Nucleus accumbens (tissue), 56 donors: Measurements from ENCODE around the gene CIDEC.
"Not testable (repeated sequence)": the region's sequence is repeated elsewhere in the genome, so short reads cannot be mapped to it uniquely, and the experiment has no call there.

ENCODE experiments used
- DNase-seq, 56 donors: peaks; one replicate each; lab custom pipeline; 2025; lab: John Stamatoyannopoulos, UW

Gene CIDEC

DNA sequence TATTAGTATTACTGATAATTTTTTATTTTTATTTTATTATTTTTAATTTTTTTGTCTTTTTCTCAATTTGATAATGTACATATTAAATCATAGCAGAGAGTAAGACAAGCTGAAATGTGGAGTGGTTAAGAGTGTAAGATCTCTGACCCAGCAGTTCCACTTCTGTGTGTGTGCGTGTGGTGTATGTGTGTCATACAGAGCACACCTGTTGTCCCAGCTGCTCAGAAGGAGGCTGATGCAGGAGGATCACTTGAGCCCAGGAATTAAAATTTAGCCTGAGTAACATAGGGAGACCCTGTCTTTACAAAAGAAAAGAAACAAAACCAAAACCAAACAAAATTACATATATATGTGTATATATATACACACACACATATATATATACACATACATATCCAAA, 1.4 kb upstream of the CIDEC start:
- no peak for DNase-seq

DNA sequence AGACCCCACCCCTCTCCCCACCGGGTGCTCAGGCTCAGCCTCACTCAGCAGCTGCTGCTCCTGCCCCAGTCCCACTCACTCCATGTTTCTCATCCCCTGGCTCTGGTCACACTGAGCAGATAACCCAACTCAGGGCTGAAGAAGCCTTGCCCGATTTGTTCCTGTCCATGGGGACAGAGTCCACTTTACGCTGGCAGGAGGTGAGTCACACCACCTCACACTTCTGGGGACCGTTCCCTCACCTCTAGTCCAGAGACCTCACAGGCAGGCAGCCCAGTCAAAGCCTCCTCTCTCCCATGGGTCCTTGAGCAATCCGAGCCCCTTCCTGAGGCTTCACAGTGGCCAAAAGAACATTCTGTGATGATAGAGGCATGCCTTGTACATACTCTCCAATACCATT, 1.4 kb downstream of the CIDEC start:
- no peak for DNase-seq

DNA sequence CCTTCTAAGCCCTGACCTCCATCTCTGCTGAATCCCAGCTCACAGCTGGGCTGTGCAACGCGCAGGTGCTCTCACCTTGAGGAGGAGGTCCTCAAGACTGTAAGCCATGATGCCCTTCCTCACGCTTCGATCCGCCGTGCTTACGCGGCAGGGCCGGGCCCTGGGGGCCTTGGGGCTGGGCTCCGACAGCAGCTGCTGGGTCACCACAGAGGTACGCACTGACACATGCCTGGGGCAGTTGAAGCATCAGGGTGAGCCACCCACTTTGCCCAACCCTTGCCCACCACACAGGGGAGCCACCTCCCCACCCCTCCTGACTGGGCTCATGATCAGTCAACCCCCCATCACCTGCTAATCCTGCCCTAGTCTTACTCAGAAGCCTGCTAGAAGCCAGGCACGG, 3.1 kb downstream of the CIDEC start:
- no peak for DNase-seq

DNA sequence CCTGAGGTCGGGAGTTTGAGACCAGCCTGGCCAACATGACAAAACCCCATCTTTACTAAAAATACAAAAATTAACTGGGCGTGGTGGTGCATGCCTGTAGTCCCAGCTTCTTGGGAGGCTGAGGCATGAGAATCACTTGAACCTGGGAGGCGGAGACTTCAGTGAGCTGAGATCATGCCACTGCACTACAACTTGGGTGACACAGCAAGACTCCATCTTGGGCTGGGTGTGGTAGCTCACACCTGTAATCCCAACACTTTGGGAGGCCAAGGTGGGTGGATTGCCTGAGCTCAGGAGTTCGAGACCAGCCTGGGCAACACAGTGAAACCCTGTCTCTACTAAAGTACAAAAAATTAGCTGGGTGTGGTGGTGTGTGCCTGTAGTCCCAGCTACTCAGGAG, 3.8 kb downstream of the CIDEC start:
- DNase-seq: not testable (repeated sequence)

DNA sequence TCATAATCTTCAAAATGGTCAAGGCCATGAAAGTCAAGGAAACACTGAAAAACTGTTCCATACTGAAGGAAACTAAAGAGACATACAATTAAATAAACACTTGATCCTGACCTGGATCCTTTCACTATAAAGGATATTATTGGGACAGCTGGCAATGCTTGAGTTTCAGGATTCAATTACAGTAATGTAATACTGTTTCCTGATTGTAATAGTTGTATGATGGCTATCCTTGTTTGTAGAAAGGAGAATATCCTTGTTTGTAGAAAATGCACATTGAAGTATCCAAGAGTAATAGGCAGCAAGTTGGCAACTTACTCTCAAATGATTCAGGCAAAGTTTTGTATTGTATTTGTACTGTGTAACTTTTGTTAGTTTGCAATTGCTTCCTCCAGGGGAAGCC, 4.6 kb downstream of the CIDEC start:
- no peak for DNase-seq

DNA sequence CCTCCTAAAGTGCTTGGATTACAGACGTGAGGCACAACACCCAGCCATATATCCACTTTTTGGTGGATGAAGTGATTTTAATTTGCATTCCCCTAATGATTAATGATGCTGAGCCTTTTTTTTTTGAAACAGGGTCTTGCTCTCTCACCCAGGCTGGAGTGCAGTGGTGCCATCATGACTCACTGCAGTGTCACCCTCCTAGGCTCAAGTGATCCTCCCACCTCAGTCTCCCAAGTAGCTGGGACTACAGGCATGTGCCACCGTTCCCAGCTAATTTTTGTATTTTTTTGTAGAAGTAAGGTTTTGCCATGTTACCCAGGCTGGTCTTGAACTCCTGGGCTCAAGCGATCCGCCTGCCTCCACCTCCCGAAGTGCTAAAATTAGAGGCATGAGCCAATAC, 8.0 kb downstream of the CIDEC start:
- DNase-seq: not testable (repeated sequence)

DNA sequence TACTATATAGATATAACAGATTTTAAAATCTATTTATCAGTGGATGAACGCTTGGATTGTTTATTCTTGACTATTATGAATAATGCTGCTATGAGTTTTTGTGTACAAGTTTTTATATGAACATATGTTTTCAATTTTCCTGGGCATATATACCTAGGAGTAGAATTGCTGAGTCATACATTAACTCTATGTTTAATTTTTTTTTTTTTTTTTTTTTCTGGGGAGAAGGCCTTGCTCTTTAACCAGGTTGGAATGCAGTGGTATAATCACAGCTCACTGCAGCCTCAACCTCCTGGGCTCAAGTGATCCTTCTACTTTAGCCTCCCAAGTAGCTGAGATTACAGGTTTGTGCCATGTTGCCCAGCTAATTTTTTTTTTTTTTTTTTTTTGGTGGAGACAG, 9.1 kb downstream of the CIDEC start:
- no peak for DNase-seq

DNA sequence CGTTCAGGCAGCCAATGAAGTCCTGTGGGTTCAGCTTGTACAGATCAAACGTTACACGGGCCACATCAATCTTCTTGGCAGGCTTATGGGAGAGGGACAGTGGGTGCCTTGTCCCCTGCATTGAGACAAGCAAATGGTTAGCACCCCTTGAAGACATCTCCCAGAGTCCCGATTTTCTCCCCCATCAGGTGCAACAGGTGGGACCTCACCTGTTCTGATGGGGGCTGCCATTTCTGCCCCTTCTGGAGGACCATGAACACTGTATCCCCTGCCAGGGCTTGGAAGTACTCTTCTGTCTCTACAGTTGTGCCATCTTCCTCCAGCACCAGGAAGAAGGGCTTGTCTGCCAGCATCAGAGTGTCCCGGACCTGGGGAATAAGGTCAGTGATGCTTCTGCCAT, 10.1 kb downstream of the CIDEC start:
- no peak for DNase-seq

GRCh38 chr3:9867106-9867505, 12.9 kb downstream of the CIDEC start:
- no peak for DNase-seq

DNA sequence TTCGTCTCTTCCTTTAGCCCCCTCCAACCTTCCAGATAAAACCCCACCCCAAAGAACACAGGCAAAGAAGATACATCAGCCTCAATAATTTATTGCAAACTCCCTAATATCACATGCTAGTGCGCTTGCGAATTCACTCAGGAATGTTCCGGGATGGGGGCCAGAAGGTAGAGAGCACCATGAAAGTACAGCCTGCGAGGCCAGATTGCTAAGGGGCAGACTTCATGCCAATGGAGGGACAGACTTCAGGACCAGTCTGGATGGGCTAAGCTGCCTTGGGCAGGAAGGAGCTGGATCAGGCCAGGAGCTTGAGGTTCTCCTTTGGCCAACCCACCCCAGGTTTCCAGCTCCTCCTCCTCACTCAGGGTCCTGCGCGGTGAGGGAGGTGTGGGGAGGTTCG, 13.4 kb downstream of the CIDEC start:
- no peak for DNase-seq

GRCh38 chr3:9865125-9865637, 14.9 kb downstream of the CIDEC start:
- DNase-seq: not testable (repeated sequence)

GRCh38 chr3:9864200-9864927, 15.7 kb downstream of the CIDEC start:
- DNase-seq: peak in 49 of 56 donors; percentile 10 to 84 (median 55)

DNA sequence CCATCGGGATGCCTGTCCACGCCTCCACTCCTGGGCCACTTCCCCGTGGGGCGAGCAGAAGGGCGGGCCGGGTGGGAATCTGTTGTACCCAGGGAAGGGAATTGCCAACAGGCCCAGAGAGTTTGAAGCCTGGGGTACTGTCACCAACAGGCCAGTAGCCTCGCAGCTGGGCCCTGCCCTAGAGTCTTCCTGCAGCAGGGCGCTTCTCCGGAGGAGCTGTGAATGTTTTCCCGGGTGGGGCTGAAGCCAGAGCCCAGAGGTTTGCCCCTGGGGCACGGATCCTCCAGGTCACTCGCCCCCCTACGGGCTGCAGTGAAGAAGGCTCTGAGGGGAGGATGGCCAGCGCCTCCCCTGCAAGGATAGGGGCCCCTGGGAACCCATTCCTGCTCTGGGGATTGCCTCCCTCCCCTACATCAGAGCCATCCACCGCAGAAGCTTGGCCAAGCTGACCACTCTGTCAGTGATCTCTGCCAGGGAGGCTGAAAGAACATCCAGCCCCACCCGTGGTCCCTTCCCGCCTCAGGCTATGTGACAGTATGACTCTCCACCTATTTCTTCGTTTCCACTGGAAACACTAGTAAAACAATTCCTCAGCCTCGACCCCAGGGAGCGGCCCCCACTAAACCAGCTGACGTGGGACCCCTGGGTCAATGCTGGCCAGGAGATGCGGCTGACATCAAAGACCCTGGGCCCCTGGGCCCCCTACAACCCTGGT, 16.8 kb downstream of the CIDEC start:
- no peak for DNase-seq

- DNase-seq: peak in 1 of 56 donors; percentile 27
Observed at GRCh38 chr3:9862391-9863057, 17.5 kb downstream of the CIDEC start.

GRCh38 chr3:9861626-9862130, 18.4 kb downstream of the CIDEC start:
- no peak for DNase-seq

DNA sequence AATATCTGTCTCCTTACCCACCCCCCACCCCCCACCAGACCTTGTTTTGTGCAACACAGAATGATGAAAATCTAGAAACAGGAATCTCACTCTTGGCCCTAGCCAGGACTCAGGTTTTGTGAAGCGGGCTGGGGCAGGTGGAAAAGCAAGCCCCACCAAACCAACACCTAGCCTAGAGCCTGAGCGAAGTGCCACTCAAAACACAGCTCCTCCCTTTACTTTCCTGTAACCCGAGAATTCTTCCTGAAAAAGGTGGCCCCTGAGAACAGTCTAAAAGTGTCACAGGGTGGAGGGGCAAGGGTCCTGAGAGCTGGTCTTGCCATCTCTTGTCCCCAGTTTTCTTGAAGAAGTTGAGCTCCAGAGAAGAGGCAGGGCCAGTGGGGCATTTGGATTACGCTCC, 18.9 kb downstream of the CIDEC start:
- DNase-seq: no peak

DNA sequence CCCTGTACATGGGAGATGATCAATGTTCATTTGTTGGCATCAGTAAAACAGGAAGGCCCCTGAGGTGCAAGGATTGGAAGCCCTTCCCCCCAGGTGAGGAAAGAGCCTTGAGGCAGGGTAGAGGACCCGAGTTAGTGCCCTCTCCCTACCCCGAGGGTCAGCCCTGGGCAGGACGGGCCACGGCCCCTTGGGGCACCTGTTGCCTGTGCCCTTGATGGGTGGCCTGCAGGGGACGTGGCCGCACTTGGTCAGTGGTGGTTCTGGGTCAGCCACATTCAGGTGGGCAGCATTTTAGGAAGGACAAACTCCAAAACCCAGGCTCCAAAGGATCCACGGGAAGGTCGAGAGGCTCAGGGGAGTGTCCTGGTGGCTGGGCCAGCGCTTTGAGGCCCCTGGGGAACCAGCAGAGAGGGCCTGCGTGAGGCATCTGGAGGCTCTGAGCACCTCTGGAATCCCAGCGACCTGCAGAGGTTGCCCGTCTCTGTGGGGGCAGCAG, 20.5 kb downstream of the CIDEC start:
- DNase-seq: no peak

GRCh38 chr3:9855594-9855993, 24.5 kb downstream of the CIDEC start:
- no peak for DNase-seq

GRCh38 chr3:9854291-9854940, 25.6 kb downstream of the CIDEC start:
- not testable (repeated sequence) for DNase-seq

- no peak for DNase-seq
Observed at GRCh38 chr3:9852528-9852927, 27.5 kb downstream of the CIDEC start.

DNA sequence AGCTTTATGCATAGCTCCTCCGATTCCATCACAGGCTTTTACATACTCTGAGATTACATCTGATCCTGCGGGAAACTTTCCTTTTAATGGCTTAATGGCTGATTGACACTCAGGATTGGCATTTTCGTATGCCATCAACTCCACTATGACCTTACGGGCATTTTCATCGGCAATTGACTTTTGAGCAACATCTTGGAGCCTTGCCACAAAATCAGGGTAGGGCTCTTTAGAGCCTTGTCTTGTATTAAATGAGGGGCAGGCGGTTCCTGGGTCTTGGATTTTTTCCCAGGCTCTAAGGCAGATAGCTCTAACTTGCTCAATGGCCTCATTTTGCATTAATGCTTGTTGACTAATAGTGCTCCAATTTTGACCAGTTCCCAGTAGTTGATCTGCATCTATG, 28.1 kb downstream of the CIDEC start:
- peak in 1 of 56 donors; percentile 42 for DNase-seq
